ENCODE results near the gene COL6A1. TPM values are rescaled to one million over a fixed set of nuclear protein-coding genes. Genes with fewer than 3 reads are reported as not detected.

Gene COL6A1
- total RNA-seq, 1 experiment from 2014 or later = 221 TPM

DNA sequence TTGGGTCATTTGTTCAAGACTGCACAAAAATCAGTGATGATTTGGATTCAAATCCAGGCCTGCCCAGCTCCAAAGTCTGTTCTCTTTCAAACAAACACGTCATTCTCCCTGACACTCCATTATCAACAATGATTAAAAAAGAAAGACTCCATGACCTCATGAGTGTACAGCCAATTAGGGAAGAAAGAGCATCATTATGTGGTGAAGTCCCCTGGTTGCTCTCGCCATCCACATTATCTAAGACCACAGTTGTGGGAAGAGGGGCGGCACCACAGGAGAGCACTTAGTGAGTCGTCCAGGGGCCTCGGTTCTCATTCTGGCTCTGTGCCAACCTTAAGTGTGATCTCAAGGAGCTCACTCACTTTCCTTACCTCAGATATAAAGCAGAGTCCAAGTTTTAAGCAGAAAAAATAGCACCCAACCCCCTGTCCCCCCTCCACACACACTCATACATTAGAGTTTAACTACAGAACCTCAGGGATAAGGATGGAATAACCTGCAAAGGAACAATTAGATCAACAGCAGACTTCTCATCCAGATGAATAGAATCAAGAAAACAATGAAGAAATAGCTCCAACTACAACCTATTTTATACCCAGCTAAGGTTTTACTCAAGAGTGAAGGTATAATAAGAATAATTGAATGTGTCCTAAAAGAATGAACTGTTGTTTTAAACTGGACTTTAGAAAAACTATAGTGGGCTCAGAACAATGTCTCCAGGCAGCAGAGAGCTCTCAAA, 47.8 kb downstream of the COL6A1 start:
- DNase-seq (ENCODE audit: low spot score) (no peak), ATAC-seq (no peak)
- Mint-ChIP-seq H3K4me3 (no peak overlapping the region), H3K4me1 (peaks cover 14% of the 10 kb centered on the region), H3K36me3 (no peaks in the 10 kb centered on the region), H3K27ac (no peak overlapping the region), H3K27me3 (ENCODE audit: low read depth) (no peaks in the 10 kb centered on the region), H3K9me3 (peaks cover 11% of the 10 kb centered on the region)
- TF ChIP-seq, protein P1, sequence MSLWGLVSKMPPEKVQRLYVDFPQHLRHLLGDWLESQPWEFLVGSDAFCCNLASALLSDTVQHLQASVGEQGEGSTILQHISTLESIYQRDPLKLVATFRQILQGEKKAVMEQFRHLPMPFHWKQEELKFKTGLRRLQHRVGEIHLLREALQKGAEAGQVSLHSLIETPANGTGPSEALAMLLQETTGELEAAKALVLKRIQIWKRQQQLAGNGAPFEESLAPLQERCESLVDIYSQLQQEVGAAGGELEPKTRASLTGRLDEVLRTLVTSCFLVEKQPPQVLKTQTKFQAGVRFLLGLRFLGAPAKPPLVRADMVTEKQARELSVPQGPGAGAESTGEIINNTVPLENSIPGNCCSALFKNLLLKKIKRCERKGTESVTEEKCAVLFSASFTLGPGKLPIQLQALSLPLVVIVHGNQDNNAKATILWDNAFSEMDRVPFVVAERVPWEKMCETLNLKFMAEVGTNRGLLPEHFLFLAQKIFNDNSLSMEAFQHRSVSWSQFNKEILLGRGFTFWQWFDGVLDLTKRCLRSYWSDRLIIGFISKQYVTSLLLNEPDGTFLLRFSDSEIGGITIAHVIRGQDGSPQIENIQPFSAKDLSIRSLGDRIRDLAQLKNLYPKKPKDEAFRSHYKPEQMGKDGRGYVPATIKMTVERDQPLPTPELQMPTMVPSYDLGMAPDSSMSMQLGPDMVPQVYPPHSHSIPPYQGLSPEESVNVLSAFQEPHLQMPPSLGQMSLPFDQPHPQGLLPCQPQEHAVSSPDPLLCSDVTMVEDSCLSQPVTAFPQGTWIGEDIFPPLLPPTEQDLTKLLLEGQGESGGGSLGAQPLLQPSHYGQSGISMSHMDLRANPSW (CRISPR knock-in tag; conservative IDR thresholded peaks at IDR 0.05; ENCODE audit: low read depth) = no peak
- TF ChIP-seq ZNF317 (CRISPR knock-in tag; IDR thresholded peaks at IDR 0.05; ENCODE audit: borderline replicate concordance, low read depth) = 0 out of 2 replicates have a peak, but pooled peaks have one; percentile 22
- ChIA-PET POLR2A (no interaction called here), CTCF (interaction anchor here (1.3 kb wide), 1 partner anchor 114 kb away, joined by 4 read pairs; no protein-coding TSS in a partner anchor)

GRCh38 chr21:46031484-46031883, 49.9 kb downstream of the COL6A1 start:
- no peaks in the 10 kb centered on the region for H3K27me3 Mint-ChIP-seq (ENCODE audit: low read depth)
- peaks cover 11% of the 10 kb centered on the region for H3K9me3 Mint-ChIP-seq
- no peak overlapping the region for H3K4me3 Mint-ChIP-seq
- TF ChIP-seq, protein P2, sequence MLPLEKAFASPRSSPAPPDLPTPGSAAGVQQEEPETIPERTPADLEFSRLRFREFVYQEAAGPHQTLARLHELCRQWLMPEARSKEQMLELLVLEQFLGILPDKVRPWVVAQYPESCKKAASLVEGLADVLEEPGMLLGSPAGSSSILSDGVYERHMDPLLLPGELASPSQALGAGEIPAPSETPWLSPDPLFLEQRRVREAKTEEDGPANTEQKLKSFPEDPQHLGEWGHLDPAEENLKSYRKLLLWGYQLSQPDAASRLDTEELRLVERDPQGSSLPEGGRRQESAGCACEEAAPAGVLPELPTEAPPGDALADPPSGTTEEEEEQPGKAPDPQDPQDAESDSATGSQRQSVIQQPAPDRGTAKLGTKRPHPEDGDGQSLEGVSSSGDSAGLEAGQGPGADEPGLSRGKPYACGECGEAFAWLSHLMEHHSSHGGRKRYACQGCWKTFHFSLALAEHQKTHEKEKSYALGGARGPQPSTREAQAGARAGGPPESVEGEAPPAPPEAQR (CRISPR knock-in tag; IDR thresholded peaks at IDR 0.05) = no peak
- TF ChIP-seq CREB1 (CRISPR knock-in tag; IDR thresholded peaks at IDR 0.05) = no peak
- no peak for TF ChIP-seq OVOL2 (CRISPR knock-in tag; IDR thresholded peaks at IDR 0.05; ENCODE audit: borderline replicate concordance)
- TF ChIP-seq, protein P3, sequence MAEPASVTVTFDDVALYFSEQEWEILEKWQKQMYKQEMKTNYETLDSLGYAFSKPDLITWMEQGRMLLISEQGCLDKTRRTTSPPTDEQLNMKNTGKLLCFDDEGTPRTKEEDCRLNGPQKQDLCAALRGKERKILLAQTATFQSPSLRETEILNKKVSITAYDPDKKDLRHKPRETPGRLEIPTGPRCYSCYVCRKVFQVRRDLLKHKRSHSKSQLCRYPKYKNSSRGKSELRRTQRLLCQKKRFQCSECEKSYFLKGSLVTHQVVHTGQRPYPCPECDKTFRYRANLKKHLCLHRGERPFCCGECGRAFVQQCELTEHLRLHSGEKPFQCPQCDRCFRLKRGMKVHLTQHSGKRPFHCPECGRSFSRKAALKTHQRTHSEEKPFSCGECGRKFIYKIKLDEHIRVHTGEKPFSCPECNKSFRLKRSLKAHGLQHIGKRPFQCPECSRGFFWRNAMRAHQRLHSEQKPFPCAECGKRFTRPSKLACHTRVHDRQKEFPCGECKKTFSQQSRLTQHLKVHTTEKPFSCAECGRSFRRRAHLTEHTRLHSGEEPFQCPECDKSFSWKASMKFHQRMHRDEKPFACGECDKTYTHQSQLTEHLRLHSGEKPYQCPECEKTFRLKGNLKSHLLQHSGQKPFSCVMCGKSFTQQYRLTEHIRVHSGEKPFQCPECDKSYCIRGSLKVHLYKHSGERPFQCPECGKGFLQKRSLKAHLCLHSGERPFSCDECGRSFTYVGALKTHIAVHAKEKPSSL (CRISPR knock-in tag; conservative IDR thresholded peaks at IDR 0.05) = no peak
- TF ChIP-seq, protein P4, sequence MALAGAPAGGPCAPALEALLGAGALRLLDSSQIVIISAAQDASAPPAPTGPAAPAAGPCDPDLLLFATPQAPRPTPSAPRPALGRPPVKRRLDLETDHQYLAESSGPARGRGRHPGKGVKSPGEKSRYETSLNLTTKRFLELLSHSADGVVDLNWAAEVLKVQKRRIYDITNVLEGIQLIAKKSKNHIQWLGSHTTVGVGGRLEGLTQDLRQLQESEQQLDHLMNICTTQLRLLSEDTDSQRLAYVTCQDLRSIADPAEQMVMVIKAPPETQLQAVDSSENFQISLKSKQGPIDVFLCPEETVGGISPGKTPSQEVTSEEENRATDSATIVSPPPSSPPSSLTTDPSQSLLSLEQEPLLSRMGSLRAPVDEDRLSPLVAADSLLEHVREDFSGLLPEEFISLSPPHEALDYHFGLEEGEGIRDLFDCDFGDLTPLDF (CRISPR knock-in tag; IDR thresholded peaks at IDR 0.05) = no peak
- no peak for TF ChIP-seq ZNF219 (CRISPR knock-in tag; IDR thresholded peaks at IDR 0.05; ENCODE audit: borderline replicate concordance)
- TF ChIP-seq USF1 (CRISPR knock-in tag; IDR thresholded peaks at IDR 0.05) = no peak
- H3K27ac Mint-ChIP-seq = no peak overlapping the region; the same call in 1 of the 2 replicates
- CTCF ChIA-PET = interaction anchor here (0.6 kb wide), 1 partner anchor 228 kb away, joined by 6 read pairs; no protein-coding TSS in a partner anchor
- no peak for ATAC-seq
- no peak for DNase-seq (ENCODE audit: low spot score)
- POLR2A ChIA-PET = no interaction called here
- no peaks in the 10 kb centered on the region for H3K36me3 Mint-ChIP-seq
- H3K4me1 Mint-ChIP-seq = peaks cover 6% of the 10 kb centered on the region; the same call in 1 of the 2 replicates

DNA sequence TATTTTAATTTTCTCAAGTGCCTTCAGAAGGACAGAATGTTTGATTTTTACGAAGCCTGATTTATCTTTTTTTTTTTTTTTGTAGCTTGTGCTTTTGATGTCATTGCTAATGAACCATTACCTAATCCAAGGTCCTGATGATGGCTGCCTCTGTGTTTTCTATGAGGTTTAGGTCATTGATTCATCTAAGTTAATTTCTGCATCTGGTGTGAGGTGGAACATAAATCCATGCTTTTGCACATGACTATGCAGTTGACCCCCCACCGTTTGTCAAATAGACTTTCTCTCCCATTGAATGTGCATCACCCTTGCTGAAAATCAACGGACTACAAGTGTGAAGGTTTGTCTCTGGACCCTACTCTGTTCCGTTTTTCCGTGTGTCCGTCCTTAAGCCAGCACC, 50.5 kb downstream of the COL6A1 start:
- DNase-seq (ENCODE audit: low spot score) = no peak
- ATAC-seq = no peak
- Mint-ChIP-seq H3K27me3 (ENCODE audit: low read depth) (no peaks in the 10 kb centered on the region), H3K27ac (no peak overlapping the region), H3K9me3 (peaks cover 11% of the 10 kb centered on the region), H3K36me3 (no peaks in the 10 kb centered on the region), H3K4me1 (peaks cover 6% of the 10 kb centered on the region; the same call in 1 of the 2 replicates), H3K4me3 (no peak overlapping the region)
- ChIA-PET CTCF (interaction anchor here (0.6 kb wide), 1 partner anchor 227 kb away, joined by 6 read pairs; no protein-coding TSS in a partner anchor), POLR2A (no interaction called here)
- TF ChIP-seq NR3C1 (CRISPR knock-in tag; conservative IDR thresholded peaks at IDR 0.05; ENCODE audit: low read depth) (no peak), GABPB1 (CRISPR knock-in tag; IDR thresholded peaks at IDR 0.05) (no peak), GTF2I (CRISPR knock-in tag; conservative IDR thresholded peaks at IDR 0.05) (no peak), TCF7 (CRISPR knock-in tag; IDR thresholded peaks at IDR 0.05; ENCODE audit: low read depth) (no peak), NFYB (CRISPR knock-in tag; conservative IDR thresholded peaks at IDR 0.05; ENCODE audit: low read depth) (no peak), HMGA2 (CRISPR knock-in tag; IDR thresholded peaks at IDR 0.05) (no peak), ZBTB21 (CRISPR knock-in tag; IDR thresholded peaks at IDR 0.05; ENCODE audit: borderline replicate concordance) (no peak), SP1 (CRISPR knock-in tag; conservative IDR thresholded peaks at IDR 0.05) (no peak)
- TF ChIP-seq, protein P2 (CRISPR knock-in tag; IDR thresholded peaks at IDR 0.05) = no peak
- TF ChIP-seq, protein P1 (CRISPR knock-in tag; conservative IDR thresholded peaks at IDR 0.05; ENCODE audit: low read depth) = no peak
